ENCODE results near the gene CMSS1. TPM values are rescaled to one million over a fixed set of nuclear protein-coding genes. Genes with fewer than 3 reads are reported as not detected.

Gene CMSS1
- total and polyA plus RNA-seq, 2 of the 13 experiments (the other 11 are each of a cell fraction or from before 2014, with no cell fraction given), result 6.4 to 48.7 TPM

DNA sequence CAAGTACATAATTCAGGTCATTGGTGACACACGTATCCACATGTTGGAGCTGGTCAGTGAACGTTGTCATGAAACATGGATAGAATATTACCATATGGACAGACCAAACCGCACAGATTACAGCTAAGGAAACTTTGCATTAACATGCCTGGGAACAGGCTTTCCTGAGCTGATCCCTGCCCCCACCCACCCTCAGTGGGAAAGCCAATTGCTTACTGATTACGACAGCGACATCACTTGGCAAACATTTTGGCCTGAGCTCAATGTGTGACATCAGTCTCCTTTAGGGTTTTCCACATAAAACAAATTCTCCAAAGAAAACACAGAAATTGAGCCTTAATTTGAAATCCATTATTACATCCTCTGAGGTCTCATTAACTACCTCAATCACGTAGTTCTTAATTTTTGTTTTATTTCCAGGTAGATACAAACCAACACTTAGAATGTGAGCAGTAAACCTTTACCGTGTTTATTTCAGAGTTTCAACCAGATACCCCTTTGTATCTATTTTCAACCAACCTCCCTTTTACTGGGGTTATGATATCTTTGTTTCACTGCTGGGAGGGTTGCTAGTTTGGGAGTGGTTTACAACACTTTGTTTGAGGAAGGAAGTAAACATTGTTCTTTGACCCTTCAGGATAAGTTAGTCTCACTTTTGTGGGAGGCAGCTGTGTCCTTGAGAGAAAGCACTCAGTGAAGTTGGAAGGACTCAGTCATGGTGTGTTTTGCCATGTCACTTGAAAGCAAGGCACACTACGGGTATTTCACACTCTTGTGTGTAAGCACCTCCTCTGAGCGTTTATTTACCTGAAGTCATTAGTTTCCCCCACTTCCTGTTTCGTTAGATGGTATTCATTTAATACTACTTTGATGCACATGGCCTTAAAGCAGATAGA lies 103.1 kb downstream of the CMSS1 start (continued):
- TF ChIP-seq RARG (CRISPR knock-in tag; IDR thresholded peaks at IDR 0.05; ENCODE audit: low read depth) (no peak), ZBTB21 (CRISPR knock-in tag; IDR thresholded peaks at IDR 0.05) (peak; percentile 67; the same call in 1 of the 2 replicates), NFE2L1 (CRISPR knock-in tag; IDR thresholded peaks at IDR 0.05; ENCODE audit: borderline replicate concordance) (no peak), ARID3A (IDR thresholded peaks at IDR 0.05; ENCODE audit: low read depth, low read length) (peak; percentile 44), ZSCAN21 (CRISPR knock-in tag; IDR thresholded peaks at IDR 0.05; ENCODE audit: borderline replicate concordance) (peak; percentile 95), SIN3A (IDR thresholded peaks at IDR 0.05; ENCODE audit: borderline replicate concordance, low read depth, low read length) (no peak), ZFX (CRISPR knock-in tag; IDR thresholded peaks at IDR 0.05; ENCODE audit: low read depth) (no peak; the same call in none of the 2 replicates), CEBPB (IDR thresholded peaks at IDR 0.05; ENCODE audit: borderline replicate concordance, low read depth, low read length) (peak; percentile 74), KDM6A (CRISPR knock-in tag; IDR thresholded peaks at IDR 0.05; ENCODE audit: low read depth) (peak; percentile 82; the same call in 1 of the 2 replicates), FOXK1 (CRISPR knock-in tag; IDR thresholded peaks at IDR 0.05; ENCODE audit: borderline replicate concordance, low read depth) (peak; percentile 69; the same call in 1 of the 2 replicates), CAMTA2 (CRISPR knock-in tag; IDR thresholded peaks at IDR 0.05; ENCODE audit: borderline replicate concordance) (no peak), IRF2 (CRISPR knock-in tag; IDR thresholded peaks at IDR 0.05) (peak; percentile 79), SAP130 (CRISPR knock-in tag; IDR thresholded peaks at IDR 0.05; ENCODE audit: low read depth) (peak; percentile 71), KDM4B (CRISPR knock-in tag; IDR thresholded peaks at IDR 0.05) (peak; percentile 58; the same call in 1 of the 2 replicates), SIN3B (IDR thresholded peaks at IDR 0.05; ENCODE audit: low read length) (0 out of 2 replicates have a peak, but pooled peaks have one; percentile 11), TSC22D2 (CRISPR knock-in tag; IDR thresholded peaks at IDR 0.05; ENCODE audit: borderline replicate concordance) (no peak), ZNF431 (CRISPR knock-in tag; IDR thresholded peaks at IDR 0.05; ENCODE audit: borderline replicate concordance, low read depth) (peak; percentile 92; the same call in 1 of the 2 replicates), NFE2 (CRISPR knock-in tag; IDR thresholded peaks at IDR 0.05) (peak; percentile 65; the same call in 1 of the 2 replicates), JUN (CRISPR knock-in tag; IDR thresholded peaks at IDR 0.05) (peak; percentile 67; the same call in 1 of the 2 replicates), DMAP1 (CRISPR knock-in tag; IDR thresholded peaks at IDR 0.05) (peak; percentile 40; the same call in 1 of the 2 replicates), ZNF558 (CRISPR knock-in tag; IDR thresholded peaks at IDR 0.05; ENCODE audit: borderline replicate concordance) (peak; percentile 60; the same call in 1 of the 2 replicates), NONO (IDR thresholded peaks at IDR 0.05) (no peak), NONO (CRISPR knock-in tag; conservative IDR thresholded peaks at IDR 0.05) (no peak; the same call in 1 of the 2 replicates), ZBTB7A (CRISPR knock-in tag; IDR thresholded peaks at IDR 0.05) (no peak)
- TF ChIP-seq, protein P1, sequence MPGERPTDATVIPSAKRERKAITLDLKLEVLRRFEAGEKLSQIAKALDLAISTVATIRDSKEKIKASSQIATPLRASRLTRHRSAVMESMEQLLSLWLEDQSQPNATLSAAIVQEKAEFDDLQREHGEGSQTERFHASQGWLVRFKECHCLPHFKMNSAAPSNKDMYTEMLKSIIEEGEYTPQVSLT (CRISPR knock-in tag; IDR thresholded peaks at IDR 0.05; ENCODE audit: borderline replicate concordance, low read depth), result no peak
- TF ChIP-seq, protein P2, sequence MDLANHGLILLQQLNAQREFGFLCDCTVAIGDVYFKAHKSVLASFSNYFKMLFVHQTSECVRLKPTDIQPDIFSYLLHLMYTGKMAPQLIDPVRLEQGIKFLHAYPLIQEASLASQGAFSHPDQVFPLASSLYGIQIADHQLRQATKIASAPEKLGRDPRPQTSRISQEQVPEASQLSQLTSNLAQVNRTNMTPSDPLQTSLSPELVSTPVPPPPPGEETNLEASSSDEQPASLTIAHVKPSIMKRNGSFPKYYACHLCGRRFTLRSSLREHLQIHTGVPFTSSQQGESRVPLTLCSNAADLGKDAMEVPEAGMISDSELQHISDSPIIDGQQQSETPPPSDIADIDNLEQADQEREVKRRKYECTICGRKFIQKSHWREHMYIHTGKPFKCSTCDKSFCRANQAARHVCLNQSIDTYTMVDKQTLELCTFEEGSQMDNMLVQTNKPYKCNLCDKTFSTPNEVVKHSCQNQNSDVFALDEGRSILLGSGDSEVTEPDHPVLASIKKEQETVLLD (CRISPR knock-in tag; IDR thresholded peaks at IDR 0.05; ENCODE audit: low read depth), result 0 out of 2 replicates have a peak, but pooled peaks have one; percentile 35
- TF ChIP-seq, protein P3, sequence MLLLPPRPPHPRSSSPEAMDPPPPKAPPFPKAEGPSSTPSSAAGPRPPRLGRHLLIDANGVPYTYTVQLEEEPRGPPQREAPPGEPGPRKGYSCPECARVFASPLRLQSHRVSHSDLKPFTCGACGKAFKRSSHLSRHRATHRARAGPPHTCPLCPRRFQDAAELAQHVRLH (CRISPR knock-in tag; IDR thresholded peaks at IDR 0.05; ENCODE audit: borderline replicate concordance, low read depth), result peak; percentile 46; the same call in 1 of the 2 replicates

Data from HepG2 (cell line).